ENCODE data around the gene OTUB1. TPM values are rescaled to one million over a fixed set of nuclear protein-coding genes. Genes with fewer than 3 reads are reported as not detected.

OTUB1 gene
- total and polyA plus RNA-seq, 9 of the 15 experiments (the other 6 are each of a cell fraction or from before 2014, with no cell fraction given): 29.5 to 134 (median 66.1) TPM

DNA sequence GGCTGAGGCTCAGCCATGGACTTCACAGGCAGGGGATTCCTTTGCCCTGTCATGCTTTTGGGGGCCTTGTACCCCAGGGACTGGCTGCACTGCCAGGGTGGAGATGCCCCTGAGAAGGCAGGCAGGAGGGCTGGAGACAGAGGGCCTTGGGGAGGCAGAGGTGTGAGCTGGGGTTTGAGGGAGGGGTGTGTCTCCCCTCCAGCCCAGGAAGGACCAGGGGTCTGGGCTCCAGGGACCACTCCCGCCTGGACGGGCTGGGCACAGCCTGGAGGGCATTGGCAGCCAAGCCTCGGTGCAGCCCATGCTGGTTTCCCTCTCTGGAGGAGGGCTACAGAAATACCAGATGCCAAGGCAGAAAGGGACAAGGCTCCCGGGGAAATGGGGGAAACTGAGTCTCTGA is 19.5 kb downstream of the OTUB1 start:
- Histone ChIP-seq H3K4me3 (no peak overlapping the region), H3K9me1 (ENCODE audit: control insufficient read depth, insufficient read depth, low read length) (peaks cover 16% of the 10 kb centered on the region), H3K36me3 (ENCODE audit: control insufficient read depth, insufficient read depth, low read length) (peaks cover 10% of the 10 kb centered on the region; the same call in 2 of the 3 replicates), H3K4me2 (ENCODE audit: insufficient read depth, low read length) (no peak overlapping the region), H3K79me2 (ENCODE audit: control insufficient read depth, insufficient read depth, low read length) (no peaks in the 10 kb centered on the region), H2AFZ (ENCODE audit: low read depth, low read length) (no peak overlapping the region), H4K20me1 (replicated peaks; ENCODE audit: control insufficient read depth, insufficient read depth, low read length) (peaks cover 49% of the 10 kb centered on the region), H3K27ac (ENCODE audit: extremely low read depth, low read depth, low read length) (no peak overlapping the region), H3K9ac (ENCODE audit: insufficient read depth in 1 of 2, low read depth in 2 of 2, low read length in 2 of 2) (no peak overlapping the region), H3K4me1 (replicated peaks in 1 of 2; ENCODE audit: control insufficient read depth in 2 of 2, insufficient read depth in 2 of 2, low read length in 2 of 2) (peaks cover 16 to 67% of the 10 kb centered on the region in 2 experiments), H3K27me3 (ENCODE audit: control insufficient read depth in 2 of 2, insufficient read depth in 2 of 2, low read length in 2 of 2) (no peaks in the 10 kb centered on the region), H3K9me3 (replicated peaks; ENCODE audit: control insufficient read depth, insufficient read depth, low read depth, low read length) (no peaks in the 10 kb centered on the region; the same call in 1 of the 2 replicates)
- TF ChIP-seq, protein P1, sequence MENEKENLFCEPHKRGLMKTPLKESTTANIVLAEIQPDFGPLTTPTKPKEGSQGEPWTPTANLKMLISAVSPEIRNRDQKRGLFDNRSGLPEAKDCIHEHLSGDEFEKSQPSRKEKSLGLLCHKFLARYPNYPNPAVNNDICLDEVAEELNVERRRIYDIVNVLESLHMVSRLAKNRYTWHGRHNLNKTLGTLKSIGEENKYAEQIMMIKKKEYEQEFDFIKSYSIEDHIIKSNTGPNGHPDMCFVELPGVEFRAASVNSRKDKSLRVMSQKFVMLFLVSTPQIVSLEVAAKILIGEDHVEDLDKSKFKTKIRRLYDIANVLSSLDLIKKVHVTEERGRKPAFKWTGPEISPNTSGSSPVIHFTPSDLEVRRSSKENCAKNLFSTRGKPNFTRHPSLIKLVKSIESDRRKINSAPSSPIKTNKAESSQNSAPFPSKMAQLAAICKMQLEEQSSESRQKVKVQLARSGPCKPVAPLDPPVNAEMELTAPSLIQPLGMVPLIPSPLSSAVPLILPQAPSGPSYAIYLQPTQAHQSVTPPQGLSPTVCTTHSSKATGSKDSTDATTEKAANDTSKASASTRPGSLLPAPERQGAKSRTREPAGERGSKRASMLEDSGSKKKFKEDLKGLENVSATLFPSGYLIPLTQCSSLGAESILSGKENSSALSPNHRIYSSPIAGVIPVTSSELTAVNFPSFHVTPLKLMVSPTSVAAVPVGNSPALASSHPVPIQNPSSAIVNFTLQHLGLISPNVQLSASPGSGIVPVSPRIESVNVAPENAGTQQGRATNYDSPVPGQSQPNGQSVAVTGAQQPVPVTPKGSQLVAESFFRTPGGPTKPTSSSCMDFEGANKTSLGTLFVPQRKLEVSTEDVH (IDR thresholded peaks at IDR 0.05; ENCODE audit: low read depth, partially characterized antibody): no peak
- TF ChIP-seq RBM34 (IDR thresholded peaks at IDR 0.05; ENCODE audit: borderline replicate concordance, insufficient read depth, low read length) (no peak), ETS2 (tag; IDR thresholded peaks at IDR 0.05; ENCODE audit: borderline replicate concordance, poor library complexity, severe bottlenecking) (no peak), RAD21 (CRISPR knock-in tag; conservative IDR thresholded peaks at IDR 0.05 in 1 of 2, IDR thresholded peaks at IDR 0.05 in 1 of 2) (no peak), MYBL2 (IDR thresholded peaks at IDR 0.05; ENCODE audit: low read depth) (no peak), MYBL2 (CRISPR knock-in tag; IDR thresholded peaks at IDR 0.05; ENCODE audit: borderline replicate concordance) (no peak), ZNF263 (CRISPR knock-in tag; IDR thresholded peaks at IDR 0.05; ENCODE audit: borderline replicate concordance) (no peak), ZBTB7A (IDR thresholded peaks at IDR 0.05; ENCODE audit: borderline replicate concordance, control insufficient read depth, low read depth, low read length) (no peak)
- FAIRE-seq (no peak), ATAC-seq (no peak), DNase-seq (ENCODE audit: extremely low read depth in 1 of 4, low spot score in 3 of 4) (no peak)
- intact Hi-C loops (cut with micrococcal nuclease): loop anchor here (10.0 kb wide), 2 partner anchors 89 to 139 kb away; no protein-coding TSS in a partner anchor
- ChIA-PET CTCF (ENCODE audit: low intra/inter-chr PET ratio) (no interaction called here), POLR2A (interaction anchor here (1.0 kb wide), 1 partner anchor 11 kb away, joined by 3 read pairs; no protein-coding TSS in a partner anchor)
- in situ Hi-C loops (cut with MboI): no loop called here
- no TSS peak for BruUV-seq (replicated peaks)
- WGBS (ENCODE audit: insufficient coverage, low coverage, missing lambda C conversion rate): 100% methylated on average over 1 of the region's 4 CpGs

All from K562 (cell line).